GM12878 (cell line): ENCODE data around the gene SOWAHB. TPM values are rescaled to one million over a fixed set of nuclear protein-coding genes. Genes with fewer than 3 reads are reported as not detected.

Source experiments
- ATAC-seq: fragments of 200-7000 bp; cut with Tn5 transposase; 3 replicates; pipeline ENCODE4 v1.9.1; 2020; ENCODE audit warnings: mild to moderate bottlenecking, moderate library complexity
- BruUV-seq: library from RNA; stranded (reverse); fragments of 400-500 nt; replicated peaks from 2 replicates; lab custom pipeline; 2021; lab: Mats Ljungman, UMichigan
- CTCF ChIA-PET: fragments of 300-600 bp; sonication (Branson Sonifier 250); formaldehyde crosslinking; extraction: SDS; loops from one replicate; lab custom pipeline; 2021; ENCODE audit warnings: inconsistent platforms; lab: Yijun Ruan, JAX
- POLR2A ChIA-PET: fragments of 350-600 bp; formaldehyde crosslinking; extraction: SDS; loops from one replicate; lab custom pipeline; 2021; ENCODE audit warnings: inconsistent platforms; lab: Charles Lee
- RAD21 ChIA-PET: fragments of 300-600 bp; sonication (Branson Sonifier 250); formaldehyde crosslinking; loops from one replicate; lab custom pipeline; 2023; ENCODE audit warnings: antibody characterized with exemption; ENCODE audit not compliant: unreplicated experiment; lab: Charles Lee
- SMC1A ChIA-PET: fragments of 300-600 bp; sonication (Branson Sonifier 250); formaldehyde crosslinking; loops from one replicate; lab custom pipeline; 2023; ENCODE audit not compliant: unreplicated experiment, uncharacterized antibody; lab: Charles Lee
- DNase-seq: peaks from one replicate; pipeline ENCODE4 v3.0.0-alpha.2; 2011; ENCODE audit warnings: low read depth, low spot score
- FAIRE-seq: peaks from 3 replicates; lab custom pipeline; 2011; peaks lifted over from hg19 to GRCh38; lab: Jason Lieb, UNC
- H2AFZ ChIP-seq: 2 replicates; pipeline ENCODE4 v1.6.0; 2011; ENCODE audit warnings: low read depth, low read length, control low read depth; ENCODE audit not compliant: control insufficient read depth
- H3K27ac ChIP-seq: 2 replicates; pipeline ENCODE4 v1.5.1; 2011; ENCODE audit warnings: control low read depth; ENCODE audit not compliant: control insufficient read depth, insufficient read depth
- H3K27me3 ChIP-seq, 2 experiments: replicated peaks in 1 of 2; 2 replicates each; pipeline versions ENCODE4 v1.6.0 to v1.6.1; 2011; ENCODE audit warnings: low read length in 1 of 2; ENCODE audit not compliant: control insufficient read depth in 2 of 2, insufficient read depth in 2 of 2
- H3K36me3 ChIP-seq, 2 experiments: 2 replicates each; pipeline ENCODE4 v1.5.1; 2011; ENCODE audit warnings: low read length in 1 of 2; ENCODE audit not compliant: control insufficient read depth in 2 of 2, insufficient read depth in 2 of 2
- H3K4me1 ChIP-seq: 2 replicates; pipeline ENCODE4 v1.6.1; 2011; ENCODE audit warnings: mild to moderate bottlenecking, low read length, moderate library complexity, mixed read lengths; ENCODE audit not compliant: control insufficient read depth, insufficient read depth
- H3K4me2 ChIP-seq: 2 replicates; pipeline ENCODE4 v1.6.0; 2011; ENCODE audit warnings: control low read depth; ENCODE audit not compliant: control insufficient read depth, insufficient read depth
- H3K4me3 ChIP-seq: fragments of 200-600 bp; sonication (generic); 2 replicates; pipeline ENCODE4 v1.5.1; 2016
- H3K79me2 ChIP-seq: 2 replicates; pipeline ENCODE4 v1.6.0; 2011; ENCODE audit warnings: low read length; ENCODE audit not compliant: control insufficient read depth, insufficient read depth
- H3K9ac ChIP-seq: 2 replicates; pipeline ENCODE4 v1.8.0; 2011; ENCODE audit warnings: low read length, control low read depth, mixed read lengths; ENCODE audit not compliant: control insufficient read depth, insufficient read depth
- H3K9me3 ChIP-seq: replicated peaks from 3 replicates; pipeline ENCODE4 v1.5.1; 2011; ENCODE audit warnings: mild to moderate bottlenecking, low read length; ENCODE audit not compliant: control insufficient read depth, insufficient read depth
- H4K20me1 ChIP-seq: 2 replicates; pipeline ENCODE4 v1.6.0; 2011; ENCODE audit not compliant: control insufficient read depth, insufficient read depth
- ATF2 ChIP-seq: IDR thresholded peaks from 2 replicates; pipeline ENCODE4 v1.6.1; 2012; ENCODE audit warnings: low read length, inconsistent platforms
- ATF7 ChIP-seq: fragments of 450-650 bp; IDR thresholded peaks from 2 replicates; pipeline ENCODE4 v1.6.1; 2016; ENCODE audit warnings: low read depth, mild to moderate bottlenecking
- ELK1 ChIP-seq: IDR thresholded peaks from 2 replicates; pipeline ENCODE4 v1.6.1; 2012; ENCODE audit warnings: low read depth, low read length, improper control_type of control experiment
- FOS ChIP-seq: IDR thresholded peaks from 3 replicates; pipeline ENCODE4 v1.6.1; 2011; ENCODE audit warnings: borderline replicate concordance; ENCODE audit not compliant: insufficient read length; ENCODE audit errors: extremely low read depth
- FOXK2 ChIP-seq: fragments of 450-650 bp; IDR thresholded peaks from 2 replicates; pipeline ENCODE4 v1.6.1; 2017; ENCODE audit warnings: mild to moderate bottlenecking, moderate library complexity
- IKZF1 ChIP-seq: fragments of 450-650 bp; conservative IDR thresholded peaks from 2 replicates; pipeline ENCODE4 v1.6.1; 2017; ENCODE audit warnings: antibody characterized with exemption, mild to moderate bottlenecking
- JUND ChIP-seq: IDR thresholded peaks from 2 replicates; pipeline ENCODE4 v1.6.1; 2012; ENCODE audit warnings: low read depth, mild to moderate bottlenecking, low read length, improper control_type of control experiment, moderate library complexity
- NFYA ChIP-seq: IDR thresholded peaks from 2 replicates; pipeline ENCODE4 v1.6.1; 2011; ENCODE audit warnings: low read depth, mild to moderate bottlenecking, low read length, improper control_type of control experiment, borderline replicate concordance
- NR2C1 ChIP-seq: fragments of 450-650 bp; IDR thresholded peaks from 2 replicates; pipeline ENCODE4 v1.6.1; 2017; ENCODE audit warnings: antibody characterized with exemption, mild to moderate bottlenecking, moderate library complexity
- SPI1 ChIP-seq: IDR thresholded peaks from 2 replicates; pipeline ENCODE4 v1.6.1; 2011; ENCODE audit warnings: low read depth, mild to moderate bottlenecking, low read length, moderate library complexity, borderline replicate concordance; ENCODE audit not compliant: insufficient read depth
- WGBS: methylation state at CpG from one replicate; pipeline ENCODE4 v1.1.6; 2016; ENCODE audit warnings: low lambda C conversion rate; ENCODE audit not compliant: insufficient replicate concordance, insufficient coverage; ENCODE audit errors: missing lambda C conversion rate; 5-methylcytosine and 5-hydroxymethylcytosine counted together
- in situ Hi-C: fragments of 300-500 bp; cut with MboI; formaldehyde crosslinking; loops from 9 replicates; pipeline ENCODE4 v1.14.3; 2018; ENCODE audit warnings: mixed read lengths
- intact Hi-C: fragments of 100-400 bp; cut with micrococcal nuclease; formaldehyde crosslinking; loops from one replicate; pipeline ENCODE4 v1.14.2; 2022; ENCODE audit not compliant: unreplicated experiment
- polyA plus RNA-seq, 11 experiments: library from polyadenylated mRNA; depleted of rRNA in 4 of 11; unstranded in 6 of 11; stranded (reverse) in 5 of 11; fragments of >200 nt; fragmentation: Nextera tagmentation in 4 of 11; fragmentation: Illumina TruSeq in 1 of 11; extraction: Ambion mirVana in 4 of 11; extraction: Trizol in 1 of 11; gene quantifications; 1 replicate in 1 of 11; 2 replicates in 10 of 11; pipeline versions ENCODE4 v1.2.1 to v1.2.3, GENCODE V29; 2011 to 2016; ENCODE audit warnings: inconsistent platforms in 2 of 11, missing spikeins in 2 of 11, low read depth in 1 of 11
- total RNA-seq, 4 experiments: library from RNA; depleted of rRNA in 3 of 4; stranded (reverse); fragments of >200 nt in 3 of 4; fragmentation: Illumina TruSeq in 1 of 4; extraction: Trizol in 1 of 4; gene quantifications; 2 replicates each; pipeline versions ENCODE4 v1.2.1 to v1.2.3, GENCODE V29; 2013 to 2021

SOWAHB gene
- total and polyA plus RNA-seq, 10 of the 15 experiments (the other 5 are each of a cell fraction or from before 2014, with no cell fraction given): 0.01 to 0.13 (median 0.05) TPM; not detected in 4

- 97% methylated on average over 2 of the region's 2 CpGs for WGBS
- Histone ChIP-seq H3K27ac (no peak overlapping the region), H3K4me3 (no peak overlapping the region), H3K79me2 (no peaks in the 10 kb centered on the region), H3K36me3 (no peaks in the 10 kb centered on the region), H2AFZ (no peak overlapping the region), H3K27me3 (no peaks in the 10 kb centered on the region), H3K9ac (no peak overlapping the region), H3K4me2 (no peak overlapping the region), H3K4me1 (peaks cover 8% of the 10 kb centered on the region; the same call in 1 of the 2 replicates), H4K20me1 (no peaks in the 10 kb centered on the region), H3K9me3 (no peaks in the 10 kb centered on the region; the same call in 2 of the 3 replicates)
- no peak for ATAC-seq
- intact Hi-C loops (no loop called here), in situ Hi-C loops (no loop called here)
- RAD21 ChIA-PET: no interaction called here
- SMC1A ChIA-PET: interaction anchor here (0.6 kb wide), 1 partner anchor 638 kb away, joined by 3 read pairs; no protein-coding TSS in a partner anchor
- CTCF ChIA-PET: no interaction called here
- POLR2A ChIA-PET: no interaction called here
- TF ChIP-seq SPI1 (no peak), IKZF1 (no peak), JUND (no peak), ATF7 (no peak), ATF2 (no peak), FOXK2 (no peak), FOS (no peak), NFYA (no peak), ELK1 (no peak), NR2C1 (no peak)
- no peak for FAIRE-seq
- no TSS peak for BruUV-seq
- no peak for DNase-seq
Observed at GRCh38 chr4:76857074-76857409, 40.9 kb downstream of the SOWAHB start.
